B cell (primary cell): ENCODE results near the gene CCR6. TPM values are rescaled to one million over a fixed set of nuclear protein-coding genes. Genes with fewer than 3 reads are reported as not detected.

Source experiments
- ATAC-seq: fragments of 200-7000 bp; cut with Tn5 transposase; one replicate; pipeline ENCODE4 v1.10.0; 2021; ENCODE audit warnings: low read depth, mild to moderate bottlenecking, moderate number of reproducible peaks, moderate library complexity
- CTCF ChIA-PET: fragments of 350-600 bp; sonication (Branson Sonifier 250); formaldehyde crosslinking; loops from one replicate; lab custom pipeline; 2021; ENCODE audit warnings: antibody characterized with exemption, inconsistent platforms; lab: Charles Lee
- POLR2A ChIA-PET: fragments of 350-600 bp; sonication (Branson Sonifier 250); formaldehyde crosslinking; loops from one replicate; lab custom pipeline; 2021; ENCODE audit warnings: antibody characterized with exemption; lab: Charles Lee
- DNase-seq: peaks from one replicate; pipeline ENCODE4 v3.0.0; 2013
- H2AFZ ChIP-seq: 2 replicates; pipeline ENCODE4 v1.6.1; 2012; ENCODE audit warnings: mild to moderate bottlenecking, low read depth, low read length; ENCODE audit not compliant: insufficient read depth, poor library complexity, severe bottlenecking
- H3K27ac ChIP-seq, 2 donors: 1 replicate in 1 of 2; 2 replicates in 1 of 2; pipeline ENCODE4 v1.5.1; 2012 to 2013; ENCODE audit warnings: low read length in 2 of 2, mild to moderate bottlenecking in 2 of 2, moderate library complexity in 1 of 2
- H3K27me3 ChIP-seq, 4 experiments: fragments of 200-600 bp in 1 of 4; sonication (generic) in 1 of 4; replicated peaks in 1 of 4; 1 replicate in 2 of 4; 2 replicates in 2 of 4; pipeline versions ENCODE4 v1.6.1 to v1.7.0; 2013 to 2016; ENCODE audit warnings: low read length in 3 of 4, mild to moderate bottlenecking in 2 of 4, mixed read lengths in 1 of 4, moderate library complexity in 1 of 4; ENCODE audit not compliant: insufficient read depth in 4 of 4, control insufficient read depth in 3 of 4; ENCODE audit errors: control extremely low read depth in 1 of 4
- H3K36me3 ChIP-seq, 2 experiments: replicated peaks in 1 of 2; 1 replicate in 1 of 2; 2 replicates in 1 of 2; pipeline versions ENCODE4 v1.6.1 to v1.7.1; 2013; ENCODE audit warnings: low read length in 1 of 2; ENCODE audit not compliant: insufficient read depth in 2 of 2, control insufficient read depth in 1 of 2; ENCODE audit errors: control extremely low read depth in 1 of 2, extremely low read depth in 1 of 2
- H3K4me1 ChIP-seq, 2 donors: fragments of 200-600 bp in 1 of 2; sonication (generic) in 1 of 2; 1 replicate in 1 of 2; 2 replicates in 1 of 2; pipeline versions ENCODE4 v1.5.1 to v1.6.1; 2013 to 2017; ENCODE audit warnings: low read length in 2 of 2; ENCODE audit not compliant: control insufficient read depth in 2 of 2, insufficient read depth in 2 of 2
- H3K4me2 ChIP-seq: replicated peaks from 2 replicates; pipeline ENCODE3; 2012; ENCODE audit warnings: mild to moderate bottlenecking, low read depth, low read length; ENCODE audit not compliant: poor library complexity, severe bottlenecking
- H3K4me3 ChIP-seq, 5 experiments: fragments of 200-600 bp in 1 of 5; sonication (generic) in 1 of 5; 1 replicate in 3 of 5; 2 replicates in 2 of 5; pipeline versions ENCODE4 v1.5.1 to v1.7.0; 2011 to 2016; ENCODE audit warnings: low read length in 4 of 5, mild to moderate bottlenecking in 4 of 5, low read depth in 2 of 5, control low read depth in 1 of 5, moderate library complexity in 1 of 5; ENCODE audit not compliant: insufficient read depth in 1 of 5; ENCODE audit errors: control extremely low read depth in 1 of 5, extremely low read depth in 1 of 5
- H3K79me2 ChIP-seq: fragments of 200-600 bp; sonication (generic); one replicate; pipeline ENCODE4 v1.6.0; 2016; ENCODE audit warnings: low read length; ENCODE audit not compliant: control insufficient read depth, insufficient read depth
- H3K9ac ChIP-seq: fragments of 200-600 bp; sonication (generic); 2 replicates; pipeline ENCODE4 v1.6.1; 2017; ENCODE audit warnings: mild to moderate bottlenecking, low read length, moderate library complexity
- H3K9me3 ChIP-seq, 3 donors: one replicate each; pipeline versions ENCODE4 v1.6.1 to v1.7.1; 2013; ENCODE audit warnings: low read length in 2 of 3; ENCODE audit not compliant: control insufficient read depth in 2 of 3, insufficient read depth in 1 of 3; ENCODE audit errors: control extremely low read depth in 1 of 3
- H4K20me1 ChIP-seq: 2 replicates; pipeline ENCODE4 v1.6.0; 2012; ENCODE audit warnings: mild to moderate bottlenecking, low read length; ENCODE audit not compliant: insufficient read depth, control insufficient read depth, poor library complexity, severe bottlenecking
- H3K27ac Mint-ChIP-seq: one replicate; pipeline ENCODE4 v1.8.0; 2021; ENCODE audit warnings: mixed read lengths
- H3K27me3 Mint-ChIP-seq: one replicate; pipeline ENCODE4 v1.8.0; 2021; ENCODE audit warnings: mixed read lengths
- H3K4me1 Mint-ChIP-seq: one replicate; pipeline ENCODE4 v1.8.0; 2021; ENCODE audit warnings: mixed read lengths
- H3K4me3 Mint-ChIP-seq: one replicate; pipeline ENCODE4 v1.8.0; 2021; ENCODE audit warnings: mixed read lengths
- H3K9me3 Mint-ChIP-seq: one replicate; pipeline ENCODE4 v1.8.0; 2022; ENCODE audit warnings: mixed read lengths; ENCODE audit not compliant: insufficient read depth
- CTCF ChIP-seq: fragments of 200-600 bp; IDR thresholded peaks from one replicate; pipeline ENCODE4 v1.8.0; 2022; ENCODE audit warnings: antibody characterized with exemption, mild to moderate bottlenecking
- EZH2 ChIP-seq: IDR thresholded peaks from 2 replicates; pipeline ENCODE4 v1.6.1; 2012; ENCODE audit warnings: borderline replicate concordance, low read depth, mild to moderate bottlenecking, moderate library complexity, low read length; ENCODE audit not compliant: insufficient read depth, poor library complexity, severe bottlenecking
- WGBS: methylation state at CpG from one replicate; pipeline ENCODE4 v1.1.5; 2013; ENCODE audit warnings: missing lambda C conversion rate; ENCODE audit not compliant: insufficient coverage; 5-methylcytosine and 5-hydroxymethylcytosine counted together
- intact Hi-C: fragments of 100-400 bp; cut with micrococcal nuclease; formaldehyde crosslinking; loops from one replicate; pipeline ENCODE4 v1.10.0; 2022
- polyA plus RNA-seq: library from polyadenylated mRNA; depleted of rRNA; stranded (reverse); fragments of >200 nt; gene quantifications from 2 replicates; pipeline ENCODE4 v1.2.3, GENCODE V29; 2012
- total RNA-seq, 2 donors: library from RNA; stranded (reverse); fragments of 120-200 nt in 1 of 2; gene quantifications; 1 replicate in 1 of 2; 2 replicates in 1 of 2; pipeline versions ENCODE4 v1.2.3 to v1.2.4, GENCODE V29; 2013 to 2022

Gene CCR6
- total and polyA plus RNA-seq, 2 donors (not counting 1 experiment from before 2014, with no cell fraction given), result 18.2 to 30.9 TPM

DNA sequence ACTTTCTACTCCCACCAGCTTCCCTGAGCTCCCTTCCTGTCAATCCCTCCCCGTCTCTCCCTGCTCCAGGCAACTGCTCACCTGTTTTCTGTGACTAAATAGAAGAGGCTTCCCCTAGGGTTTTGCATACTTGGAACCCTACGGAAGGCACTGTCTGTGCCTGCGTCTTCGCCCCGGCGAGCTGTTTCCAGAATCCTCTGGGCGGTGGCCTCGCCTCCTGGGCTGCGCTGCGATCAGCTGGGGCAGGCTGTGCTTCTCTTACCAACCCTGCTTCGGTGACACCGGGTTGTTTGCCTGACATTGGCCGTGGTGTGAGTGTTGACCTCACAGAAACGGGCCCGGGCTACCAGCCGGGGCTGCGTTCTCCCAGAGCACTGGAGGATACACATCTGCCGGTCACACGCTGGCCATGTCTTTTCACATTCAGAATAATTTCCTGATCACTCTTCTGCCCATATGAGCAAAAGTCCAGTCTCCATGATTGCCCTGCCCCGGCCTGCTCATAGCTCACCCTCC lies 29.4 kb upstream of the CCR6 start:
- intact Hi-C loops, result loop anchor here (1.0 to 5.0 kb wide), 2 partner anchors 38 to 466 kb away; partner anchors contain the start of gene RPS6KA2
- Histone ChIP-seq H3K9me3 (peaks cover 0 to 4% (median 1%) of the 10 kb centered on the region in 3 donors), H3K4me3 (peak overlapping the region; percentile 13 to 80 (median 64)), H3K79me2 (peaks cover 24% of the 10 kb centered on the region), H3K36me3 (no peaks in the 10 kb centered on the region), H3K27ac (peak overlapping the region; percentile 98 to 99), H3K9ac (peak overlapping the region; percentile 89), H4K20me1 (no peaks in the 10 kb centered on the region), H3K4me1 (peaks cover 98 to 99% of the 10 kb centered on the region in 2 donors), H3K4me2 (peak overlapping the region; percentile 85), H2AFZ (peak overlapping the region; percentile 12), H3K27me3 (no peaks in the 10 kb centered on the region)
- WGBS, result 65% methylated on average over 20 of the region's 20 CpGs
- no peak for ATAC-seq
- TF ChIP-seq CTCF, result no peak
- no peak for TF ChIP-seq EZH2
- ChIA-PET CTCF (interaction anchor here (0.7 to 9.5 kb wide), 17 partner anchors 15 to 137 kb away, joined by 3 to 168 read pairs (median 4); partner anchors contain the start of genes CCR6, CEP43 and RNASET2), POLR2A (interaction anchor here (0.7 to 14.1 kb wide), 15 partner anchors 9 to 466 kb away, joined by 3 to 432 read pairs (median 4); partner anchors contain the start of genes CCR6, RNASET2 and RPS6KA2)
- Mint-ChIP-seq H3K27ac (peak overlapping the region; percentile 98), H3K4me3 (peak overlapping the region; percentile 94), H3K9me3 (no peaks in the 10 kb centered on the region), H3K4me1 (peaks cover 93% of the 10 kb centered on the region), H3K27me3 (no peaks in the 10 kb centered on the region)
- peak; percentile 56 for DNase-seq

- Histone ChIP-seq H3K79me2 (peaks cover 24% of the 10 kb centered on the region), H3K9ac (peak overlapping the region; percentile 89), H3K4me2 (peak overlapping the region; percentile 85), H3K9me3 (no peaks in the 10 kb centered on the region), H3K4me1 (peaks cover 99% of the 10 kb centered on the region in 2 donors), H2AFZ (peak overlapping the region; percentile 12), H3K4me3 (peak overlapping the region; percentile 13 to 80 (median 64)), H3K36me3 (no peaks in the 10 kb centered on the region), H3K27me3 (no peaks in the 10 kb centered on the region), H3K27ac (peak overlapping the region; percentile 98 to 99), H4K20me1 (no peaks in the 10 kb centered on the region)
- H3K27ac Mint-ChIP-seq, result peak overlapping the region; percentile 98
- H3K9me3 Mint-ChIP-seq, result no peaks in the 10 kb centered on the region
- peaks cover 93% of the 10 kb centered on the region for H3K4me1 Mint-ChIP-seq
- no peak for TF ChIP-seq EZH2
- TF ChIP-seq CTCF, result no peak
- CTCF ChIA-PET, result interaction anchor here (0.9 to 9.5 kb wide), 20 partner anchors 14 to 141 kb away, joined by 3 to 168 read pairs (median 4); partner anchors contain the start of genes CCR6, CEP43 and RNASET2
- DNase-seq (peak; percentile 94), ATAC-seq (peak; percentile 48)
- peak overlapping the region; percentile 94 for H3K4me3 Mint-ChIP-seq
- POLR2A ChIA-PET, result interaction anchor here (0.7 to 14.1 kb wide), 19 partner anchors 9 to 467 kb away, joined by 3 to 432 read pairs (median 4); partner anchors contain the start of genes CCR6, RNASET2 and RPS6KA2
- intact Hi-C loops, result loop anchor here (1.0 to 5.0 kb wide), 6 partner anchors 31 to 467 kb away; partner anchors contain the start of gene RPS6KA2
- WGBS, result 12% methylated on average over 27 of the region's 28 CpGs
- no peaks in the 10 kb centered on the region for H3K27me3 Mint-ChIP-seq
Measured at GRCh38 chr6:167093922-167094432, 28.9 kb upstream of the CCR6 start.
